GM15510 (cell line): ENCODE results near the gene USP19.

Experiments used
- POLR2A ChIP-seq: IDR thresholded peaks from 3 replicates; pipeline ENCODE4 v1.6.1; 2011; ENCODE audit warnings: borderline replicate concordance; ENCODE audit not compliant: insufficient read length; ENCODE audit errors: extremely low read depth

Gene USP19

DNA sequence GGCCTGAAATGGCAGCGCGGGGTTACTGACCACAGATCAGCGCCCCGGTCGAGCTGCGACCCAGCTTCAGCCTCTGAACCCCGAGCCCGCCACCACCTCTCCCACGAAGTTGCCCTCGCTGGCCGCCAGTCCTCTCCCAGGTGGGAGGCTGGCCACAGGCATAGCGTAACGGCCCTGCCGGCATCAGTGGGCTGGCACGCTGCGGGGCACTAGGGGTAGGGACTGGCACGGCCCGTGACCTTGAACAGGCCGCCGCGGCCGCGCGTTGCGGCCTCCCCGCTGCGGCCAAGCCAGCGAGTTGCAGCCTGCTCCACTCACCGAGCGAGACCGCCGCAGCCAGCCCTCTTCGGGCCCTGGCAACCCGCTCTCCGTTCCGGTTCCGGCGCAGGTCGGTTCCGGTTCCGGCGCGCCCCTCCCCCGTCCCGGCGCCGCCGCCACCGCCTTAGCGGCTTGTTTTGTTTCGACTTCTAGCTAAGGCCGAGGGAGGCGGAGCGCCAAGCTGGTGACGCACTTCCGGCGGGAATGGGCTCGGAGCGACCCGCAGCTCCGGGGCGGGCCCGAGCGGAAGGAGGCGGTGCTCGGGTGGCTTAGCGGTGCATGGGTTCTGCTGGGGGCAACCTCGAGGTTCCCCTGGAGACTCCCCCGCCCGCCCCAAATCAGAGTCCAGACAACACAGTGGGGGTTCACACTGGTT, at the start of gene USP19:
TSS of gene USP19 (minus strand) at position 386 of the 694 bp plus-strand sequence. CDS start 1,678 bp downstream, outside the sequence.
- TF ChIP-seq POLR2A, result peak; percentile 89

- TF ChIP-seq POLR2A, result no peak
Measured at GRCh38 chr3:49166752-49167556, 46.3 kb upstream of the USP19 start.

DNA sequence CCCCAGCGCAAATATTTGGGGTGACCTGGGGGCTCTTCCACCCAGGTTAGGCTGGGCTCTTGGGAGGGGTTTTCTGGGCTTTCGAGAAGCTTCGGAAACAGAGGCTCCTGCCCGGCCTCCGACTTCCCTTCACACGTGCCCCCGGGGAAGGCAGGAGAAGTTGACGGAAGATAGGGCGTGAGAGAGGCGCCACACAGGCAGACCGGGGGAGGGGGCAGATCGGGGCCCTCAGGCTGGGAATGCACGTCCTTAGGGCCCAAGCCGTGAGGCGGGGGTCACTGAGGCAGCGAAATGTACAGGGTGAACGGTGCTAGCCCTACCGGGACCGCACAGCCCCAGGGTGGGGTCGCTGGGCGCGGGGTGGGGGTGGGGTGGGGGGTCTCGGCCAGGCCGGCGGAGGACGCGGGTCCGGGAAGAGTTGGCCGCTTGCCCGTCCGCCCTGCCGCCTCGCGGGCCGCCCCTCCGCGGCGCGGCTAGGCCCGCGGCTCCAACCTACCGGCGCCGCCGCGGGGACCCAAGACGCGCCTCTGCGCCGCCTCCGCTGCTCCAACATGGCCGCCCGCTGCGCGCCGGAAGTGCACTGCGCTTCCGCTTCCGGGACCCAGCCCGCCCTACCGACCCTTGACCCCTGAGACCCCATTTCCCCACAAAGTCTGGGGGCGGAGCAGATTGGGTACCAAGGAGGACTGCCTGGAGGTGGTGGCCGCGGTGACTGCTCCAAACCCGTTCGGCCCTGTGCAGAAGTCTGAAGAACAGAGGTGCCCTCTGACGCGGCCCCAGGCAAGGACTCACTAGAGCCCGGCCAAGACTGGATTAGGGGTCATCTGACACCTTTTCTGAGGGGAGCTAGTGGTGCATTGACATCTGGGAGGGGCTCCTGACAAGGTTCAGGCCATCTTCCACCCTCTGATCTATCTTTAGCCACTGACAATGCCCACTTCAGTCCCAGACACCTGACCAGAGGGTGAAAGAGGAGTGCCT, 45.4 kb upstream of the USP19 start, which contains the start of gene CCDC71:
TSS of gene CCDC71 (minus strand) at position 561 of the 981 bp plus-strand sequence. CDS start 2,123 bp downstream, outside the sequence.
- peak; percentile 83 for TF ChIP-seq POLR2A

DNA sequence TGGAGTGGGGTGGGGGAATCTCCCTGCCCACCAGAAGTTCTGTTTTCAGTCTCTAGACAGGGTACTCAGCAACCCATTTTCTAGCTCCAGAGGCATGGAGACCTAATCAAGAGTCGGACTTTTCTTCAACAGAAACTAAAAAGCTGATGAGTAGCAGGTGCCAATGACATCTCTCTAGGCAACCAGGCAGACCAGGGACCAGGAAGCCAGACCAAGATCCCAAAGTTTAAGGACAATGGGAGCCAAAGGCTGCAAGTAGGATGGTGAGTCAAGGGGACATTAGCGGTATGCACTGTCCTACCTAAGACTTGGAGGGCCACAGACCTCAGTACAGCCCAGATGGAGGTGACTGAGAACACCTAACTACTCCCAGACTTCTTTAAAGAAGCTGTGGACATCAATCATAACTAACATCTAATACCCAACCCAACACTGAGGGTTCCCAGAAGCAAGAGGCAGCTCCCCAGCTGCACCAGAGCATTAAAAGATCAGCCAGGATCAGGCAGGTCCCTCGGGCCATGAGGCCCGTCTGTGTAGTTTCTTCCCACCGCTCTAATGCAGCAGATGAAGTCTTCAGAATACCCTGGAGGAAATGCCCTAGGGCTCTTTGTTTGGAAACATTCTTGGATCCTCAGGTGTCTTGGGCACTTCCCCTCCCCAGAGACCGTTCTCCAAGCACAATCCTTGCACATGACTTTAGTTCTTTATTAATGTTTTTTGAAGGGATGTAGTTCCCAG, 44.5 kb upstream of the USP19 start:
- no peak for TF ChIP-seq POLR2A

- TF ChIP-seq POLR2A, result no peak
Measured at GRCh38 chr3:49163609-49164008, 43.0 kb upstream of the USP19 start.

DNA sequence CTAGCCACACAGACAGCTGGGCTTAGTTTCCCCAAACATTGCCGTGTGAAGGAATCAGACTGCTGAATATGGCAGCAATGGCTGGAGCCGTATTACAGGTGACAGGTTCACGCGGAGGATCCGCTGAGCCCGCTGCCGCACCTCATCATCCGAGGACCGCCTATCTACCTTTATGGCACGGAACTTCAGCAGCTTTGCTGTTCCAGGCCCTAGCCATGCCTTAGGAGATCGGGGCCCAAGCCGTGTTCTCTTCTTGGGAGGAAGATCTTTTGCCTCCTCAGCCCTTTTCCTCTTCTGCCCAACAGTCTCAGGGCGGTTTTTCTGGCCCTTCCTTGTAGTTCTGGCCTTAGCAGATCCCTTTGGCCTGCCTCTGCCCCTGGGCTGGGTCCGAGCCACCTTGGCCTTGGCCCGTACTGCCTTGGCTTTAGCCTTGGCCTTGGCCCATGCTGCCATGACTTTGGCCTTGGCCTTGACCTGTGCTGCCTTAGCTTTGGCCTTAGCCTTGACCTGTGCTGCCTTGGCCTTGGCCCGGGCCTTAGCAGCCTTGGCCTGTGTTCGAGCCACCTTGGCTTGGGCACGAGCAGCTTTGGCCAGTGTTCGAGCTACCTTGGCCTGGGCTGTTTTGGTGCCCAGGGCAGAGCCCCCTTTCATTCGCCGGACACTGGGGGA, 42.3 kb upstream of the USP19 start:
- TF ChIP-seq POLR2A, result peak; percentile 17

DNA sequence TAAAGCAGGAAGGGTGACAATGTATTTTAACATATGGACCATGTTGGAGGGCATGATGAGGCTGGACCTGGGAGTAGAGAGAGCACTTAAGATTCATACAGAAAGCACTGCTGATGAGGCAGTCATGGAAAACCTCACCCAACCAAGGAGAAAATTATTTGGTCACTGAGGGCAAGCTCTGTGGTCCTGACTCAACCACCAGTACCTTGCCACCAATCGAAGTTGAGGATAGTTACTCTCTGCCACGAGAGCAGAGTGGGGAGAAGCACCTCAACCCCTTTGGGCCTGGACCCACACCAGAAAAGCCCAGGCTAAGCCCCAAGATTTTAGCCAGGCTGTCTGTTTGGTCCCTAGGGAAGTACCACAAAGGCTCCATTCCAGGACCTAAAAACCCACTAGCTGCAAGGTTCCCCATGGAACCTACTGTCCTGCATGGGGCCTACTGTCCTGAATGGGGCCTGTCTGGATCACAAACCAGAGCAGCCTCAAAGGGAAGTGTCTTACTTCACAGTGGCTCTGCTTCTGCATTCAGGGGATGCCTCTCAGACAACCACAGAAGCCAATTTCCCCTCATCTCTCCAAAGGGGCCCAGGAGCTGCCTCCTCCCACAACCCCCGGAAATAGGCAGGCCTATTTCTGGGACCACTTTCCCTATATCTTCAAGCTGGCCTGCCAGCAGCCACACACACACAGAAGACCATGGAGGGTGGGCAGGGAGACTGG, 41.3 kb upstream of the USP19 start:
- TF ChIP-seq POLR2A, result no peak

DNA sequence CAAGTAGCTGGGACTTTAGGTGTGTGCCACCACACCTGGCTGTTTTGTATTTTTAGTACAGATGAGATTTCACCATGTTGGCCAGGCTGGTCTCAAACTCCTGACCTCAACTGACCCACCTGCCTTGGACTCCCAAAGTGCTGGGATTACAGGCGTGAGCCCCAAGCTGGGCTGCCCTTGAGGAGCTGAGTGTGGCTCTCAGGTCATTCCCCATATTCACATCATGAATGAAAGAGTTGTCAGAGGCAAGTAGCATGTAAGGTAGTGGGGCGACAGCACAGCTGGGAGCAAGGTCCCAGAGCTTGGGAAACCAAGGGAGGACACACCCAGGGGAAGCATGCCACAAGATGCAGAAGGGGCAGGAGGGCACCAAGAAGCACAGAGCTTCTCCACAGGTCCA, 40.6 kb upstream of the USP19 start:
- TF ChIP-seq POLR2A, result no peak

- no peak for TF ChIP-seq POLR2A
Measured at GRCh38 chr3:49158792-49159191, 38.2 kb upstream of the USP19 start.

- TF ChIP-seq POLR2A, result no peak
Measured at GRCh38 chr3:49158103-49158709, 37.6 kb upstream of the USP19 start.

DNA sequence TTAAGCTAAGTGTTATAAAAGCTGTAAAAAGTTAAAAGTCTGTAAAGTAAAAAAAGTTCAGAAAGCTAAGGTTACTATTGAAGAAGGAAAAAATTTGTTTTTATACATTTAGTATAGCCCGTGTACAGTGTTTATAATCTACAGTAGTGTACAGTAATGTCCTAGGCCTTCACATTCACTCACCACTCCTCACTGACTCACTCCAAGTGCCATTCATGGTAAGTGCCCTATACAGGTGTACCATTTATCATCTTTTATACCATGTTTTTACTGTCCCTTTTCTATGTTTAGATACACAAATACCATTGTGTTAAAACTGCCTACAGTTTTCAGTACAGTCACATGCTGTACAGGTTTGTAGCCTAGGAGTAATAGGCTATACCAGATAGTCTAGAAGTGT, 36.7 kb upstream of the USP19 start:
- no peak for TF ChIP-seq POLR2A

DNA sequence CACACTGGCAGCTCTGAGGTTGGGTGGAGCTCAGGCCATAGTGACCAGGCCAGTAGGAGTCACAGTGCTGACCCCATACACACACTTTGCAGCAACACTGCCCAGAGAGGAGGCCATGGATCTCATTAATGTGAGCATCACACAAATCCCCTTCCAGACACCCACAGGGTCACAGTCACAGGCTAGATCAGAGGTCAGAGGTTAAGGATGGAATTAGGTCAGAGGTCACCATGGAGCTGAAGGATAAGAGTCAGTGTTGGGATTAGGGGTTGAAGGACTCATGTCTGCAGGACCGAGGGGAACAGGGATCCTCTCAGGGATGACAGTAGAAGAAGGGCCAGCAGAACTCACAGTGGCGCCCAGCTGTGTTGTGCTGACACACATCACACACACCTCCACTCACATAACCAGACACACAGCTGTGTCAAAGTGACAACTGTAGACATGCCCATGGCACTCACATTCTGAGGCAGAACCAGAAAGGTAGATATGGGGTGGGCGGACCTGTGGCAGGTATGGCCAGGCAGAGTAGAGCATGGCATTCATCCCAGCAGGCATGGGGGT, 32.8 kb upstream of the USP19 start:
- TF ChIP-seq POLR2A, result no peak
